Mononuclear cell (primary cell): ENCODE measurements around the gene CC2D2A. TPM values are rescaled to one million over a fixed set of nuclear protein-coding genes. Genes with fewer than 3 reads are reported as not detected.
A peak's percentile ranks its signal among the peaks of the same experiment; 100 is the strongest.

Experiments
- H3K27me3 ChIP-seq: 2 replicates; pipeline ENCODE4 v1.6.0; 2011; ENCODE audit warnings: low read length, control low read depth; ENCODE audit not compliant: insufficient read depth
- H3K4me1 ChIP-seq: 2 replicates; pipeline ENCODE4 v1.5.1; 2011; ENCODE audit warnings: mild to moderate bottlenecking, low read length, control low read depth; ENCODE audit not compliant: insufficient read depth
- H3K4me3 ChIP-seq: 2 replicates; pipeline ENCODE4 v1.5.1; 2011; ENCODE audit warnings: mild to moderate bottlenecking, low read length, moderate library complexity
- H3K9me3 ChIP-seq: 2 replicates; pipeline ENCODE4 v1.5.1; 2011; ENCODE audit warnings: low read depth, mild to moderate bottlenecking, control low read depth, low read length
- total RNA-seq: library from RNA; depleted of rRNA; stranded (reverse); fragments of >200 nt; gene quantifications from one replicate; pipeline ENCODE4 v1.2.3, GENCODE V29; 2012

CC2D2A gene
- total RNA-seq = 0.63 TPM

- no peaks in the 10 kb centered on the region for H3K9me3 ChIP-seq
- H3K4me1 ChIP-seq = peaks cover 11% of the 10 kb centered on the region
- peak within 1 kb of the TSS; percentile 24 for H3K4me3 ChIP-seq
- no peaks in the 10 kb centered on the region for H3K27me3 ChIP-seq
Measured at GRCh38 chr4:15469402-15470127, at the start of gene CC2D2A. Gene CC2D2A (plus strand): TSS chr4:15469882. CDS start chr4:15475933, 6,051 bp downstream.

GRCh38 chr4:15420642-15421041 lies 49.0 kb upstream of the CC2D2A start:
- no peak overlapping the region for H3K4me3 ChIP-seq
- H3K27me3 ChIP-seq = no peaks in the 10 kb centered on the region
- H3K4me1 ChIP-seq = peaks cover 17% of the 10 kb centered on the region
- H3K9me3 ChIP-seq = no peaks in the 10 kb centered on the region

- Histone ChIP-seq H3K4me1 (peaks cover under 1% of the 10 kb centered on the region), H3K27me3 (no peaks in the 10 kb centered on the region), H3K9me3 (no peaks in the 10 kb centered on the region), H3K4me3 (no peak overlapping the region)
Measured at GRCh38 chr4:15423285-15423711, 46.4 kb upstream of the CC2D2A start.

GRCh38 chr4:15425520-15425919 lies 44.2 kb upstream of the CC2D2A start:
- H3K9me3 ChIP-seq = no peaks in the 10 kb centered on the region
- H3K4me3 ChIP-seq = no peak overlapping the region
- no peaks in the 10 kb centered on the region for H3K27me3 ChIP-seq
- H3K4me1 ChIP-seq = peaks cover 5% of the 10 kb centered on the region

GRCh38 chr4:15427161-15427560 lies 42.5 kb upstream of the CC2D2A start:
- Histone ChIP-seq H3K4me3 (no peak overlapping the region), H3K9me3 (no peaks in the 10 kb centered on the region), H3K4me1 (peaks cover 5% of the 10 kb centered on the region), H3K27me3 (no peaks in the 10 kb centered on the region)

- Histone ChIP-seq H3K27me3 (no peaks in the 10 kb centered on the region), H3K9me3 (no peaks in the 10 kb centered on the region), H3K4me3 (no peak within 1 kb of the TSS), H3K4me1 (peaks cover 5% of the 10 kb centered on the region)
Measured at GRCh38 chr4:15427701-15428100, 42.0 kb upstream of the CC2D2A start, which contains the start of gene C1QTNF7. Gene C1QTNF7 (plus strand): TSS chr4:15428033. CDS start chr4:15435744, 7,711 bp downstream.

GRCh38 chr4:15428611-15429010 lies 41.1 kb upstream of the CC2D2A start:
- no peaks in the 10 kb centered on the region for H3K9me3 ChIP-seq
- no peak overlapping the region for H3K4me3 ChIP-seq
- H3K4me1 ChIP-seq = peaks cover 5% of the 10 kb centered on the region
- H3K27me3 ChIP-seq = no peaks in the 10 kb centered on the region

GRCh38 chr4:15434091-15434490 lies 35.6 kb upstream of the CC2D2A start:
- no peak overlapping the region for H3K4me3 ChIP-seq
- no peaks in the 10 kb centered on the region for H3K27me3 ChIP-seq
- no peaks in the 10 kb centered on the region for H3K4me1 ChIP-seq
- H3K9me3 ChIP-seq = no peaks in the 10 kb centered on the region

- H3K9me3 ChIP-seq = no peaks in the 10 kb centered on the region
- H3K4me3 ChIP-seq = no peak overlapping the region
- no peaks in the 10 kb centered on the region for H3K4me1 ChIP-seq
- no peaks in the 10 kb centered on the region for H3K27me3 ChIP-seq
Measured at GRCh38 chr4:15434676-15435075, 35.0 kb upstream of the CC2D2A start.

- H3K4me3 ChIP-seq = no peak overlapping the region
- H3K4me1 ChIP-seq = no peaks in the 10 kb centered on the region
- no peaks in the 10 kb centered on the region for H3K27me3 ChIP-seq
- H3K9me3 ChIP-seq = no peaks in the 10 kb centered on the region
Measured at GRCh38 chr4:15436513-15436912, 33.2 kb upstream of the CC2D2A start.

- Histone ChIP-seq H3K4me1 (no peaks in the 10 kb centered on the region), H3K27me3 (no peaks in the 10 kb centered on the region)
Measured at GRCh38 chr4:15438939-15439524, 30.6 kb upstream of the CC2D2A start.

GRCh38 chr4:15443371-15444160 lies 26.1 kb upstream of the CC2D2A start:
- Histone ChIP-seq H3K27me3 (no peaks in the 10 kb centered on the region), H3K9me3 (no peaks in the 10 kb centered on the region), H3K4me1 (no peaks in the 10 kb centered on the region), H3K4me3 (no peak overlapping the region)

More at GRCh38 chr4:15438939-15439524, 30.6 kb upstream of the CC2D2A start:
- Histone ChIP-seq H3K9me3 (no peaks in the 10 kb centered on the region), H3K4me3 (no peak overlapping the region)

- H3K9me3 ChIP-seq = no peaks in the 10 kb centered on the region
- H3K4me3 ChIP-seq = no peak overlapping the region
- no peaks in the 10 kb centered on the region for H3K4me1 ChIP-seq
- H3K27me3 ChIP-seq = no peaks in the 10 kb centered on the region
Measured at GRCh38 chr4:15444276-15444675, 25.4 kb upstream of the CC2D2A start.

- no peaks in the 10 kb centered on the region for H3K4me1 ChIP-seq
- no peaks in the 10 kb centered on the region for H3K27me3 ChIP-seq
- no peaks in the 10 kb centered on the region for H3K9me3 ChIP-seq
- no peak overlapping the region for H3K4me3 ChIP-seq
Measured at GRCh38 chr4:15444879-15445547, 24.7 kb upstream of the CC2D2A start.
